Measurements from ENCODE around the gene CPSF4L.

GRCh38 chr17:73269791-73270190 is 8.1 kb upstream of the CPSF4L start:
- TF ChIP-seq CTCF (conservative IDR thresholded peaks at IDR 0.05; ENCODE audit: low read length) = no peak
- TF ChIP-seq EZH2phosphoT487 (IDR thresholded peaks at IDR 0.05; ENCODE audit: borderline replicate concordance, low read depth, low read length) = no peak

All from OCI-LY7 (cell line).